Measurements from ENCODE around the gene SIAH3. TPM values are rescaled to one million over a fixed set of nuclear protein-coding genes. Genes with fewer than 3 reads are reported as not detected.
A peak's percentile ranks its signal among the peaks of the same experiment; 100 is the strongest.

Gene SIAH3
- total RNA-seq, 2 experiments from 2014 or later, result 1.3 to 1.6 TPM

GRCh38 chr13:45783346-45784043, 68.1 kb downstream of the SIAH3 start:
- H3K9me3 Mint-ChIP-seq, result no peaks in the 10 kb centered on the region
- no peak for TF ChIP-seq CTCF (IDR thresholded peaks at IDR 0.05)
- Histone ChIP-seq H3K27me3 (ENCODE audit: control insufficient read depth in 1 of 2, insufficient read depth in 2 of 2, low read length in 2 of 2) (no peaks in the 10 kb centered on the region), H3K4me1 (ENCODE audit: insufficient read depth, low read length) (no peaks in the 10 kb centered on the region), H3K9me3 (ENCODE audit: control insufficient read depth in 1 of 2, insufficient read depth in 1 of 2, low read length in 2 of 2) (peaks cover 0 to 9% of the 10 kb centered on the region in 2 experiments), H3K27ac (ENCODE audit: low read depth in 1 of 2, low read length in 2 of 2) (no peak overlapping the region), H3K4me3 (ENCODE audit: low read length) (no peak overlapping the region), H3K36me3 (ENCODE audit: insufficient read depth, low read length) (no peaks in the 10 kb centered on the region)
- H3K27me3 Mint-ChIP-seq, result no peaks in the 10 kb centered on the region
- intact Hi-C loops (cut with DNase I, micrococcal nuclease), result no loop called here
- ATAC-seq (ENCODE audit: poor library complexity), result no peak
- CTCF ChIA-PET, result no interaction called here
- DNase-seq, result peak in 1 of 14 experiments; percentile 14
- H3K4me3 Mint-ChIP-seq, result no peak overlapping the region
- peaks cover 34% of the 10 kb centered on the region for H3K4me1 Mint-ChIP-seq (ENCODE audit: low read depth)
- no peaks in the 10 kb centered on the region for H3K36me3 Mint-ChIP-seq (ENCODE audit: low read depth)
- POLR2A ChIA-PET, result no interaction called here
- no peak overlapping the region for H3K27ac Mint-ChIP-seq

- Mint-ChIP-seq H3K4me3 (peak overlapping the region; percentile 26), H3K36me3 (ENCODE audit: low read depth) (no peaks in the 10 kb centered on the region), H3K4me1 (ENCODE audit: low read depth) (peaks cover 34% of the 10 kb centered on the region), H3K27ac (peak overlapping the region; percentile 48), H3K9me3 (no peaks in the 10 kb centered on the region), H3K27me3 (no peaks in the 10 kb centered on the region)
- Histone ChIP-seq H3K36me3 (ENCODE audit: insufficient read depth, low read length) (no peaks in the 10 kb centered on the region), H3K9me3 (ENCODE audit: control insufficient read depth in 1 of 2, insufficient read depth in 1 of 2, low read length in 2 of 2) (peaks cover 0 to 9% of the 10 kb centered on the region in 2 experiments), H3K4me3 (ENCODE audit: low read length) (no peak overlapping the region), H3K4me1 (ENCODE audit: insufficient read depth, low read length) (no peaks in the 10 kb centered on the region), H3K27me3 (ENCODE audit: control insufficient read depth in 1 of 2, insufficient read depth in 2 of 2, low read length in 2 of 2) (no peaks in the 10 kb centered on the region), H3K27ac (ENCODE audit: low read depth in 1 of 2, low read length in 2 of 2) (no peak overlapping the region)
- intact Hi-C loops (cut with DNase I, micrococcal nuclease), result no loop called here
- ChIA-PET CTCF (no interaction called here), POLR2A (no interaction called here)
- ATAC-seq (ENCODE audit: poor library complexity), result no peak
- no peak for TF ChIP-seq CTCF (IDR thresholded peaks at IDR 0.05)
- no peak for DNase-seq
These were observed 69.1 kb downstream of the SIAH3 start for GRCh38 chr13:45782327-45783045.

- peak; percentile 55 for ATAC-seq (ENCODE audit: poor library complexity)
- Mint-ChIP-seq H3K36me3 (ENCODE audit: low read depth) (no peaks in the 10 kb centered on the region), H3K27ac (peak overlapping the region; percentile 48), H3K27me3 (no peaks in the 10 kb centered on the region), H3K4me3 (peak overlapping the region; percentile 26), H3K4me1 (ENCODE audit: low read depth) (peaks cover 28% of the 10 kb centered on the region), H3K9me3 (no peaks in the 10 kb centered on the region)
- Histone ChIP-seq H3K4me3 (ENCODE audit: low read length) (no peak overlapping the region), H3K36me3 (ENCODE audit: insufficient read depth, low read length) (no peaks in the 10 kb centered on the region), H3K4me1 (ENCODE audit: insufficient read depth, low read length) (no peaks in the 10 kb centered on the region), H3K27me3 (ENCODE audit: control insufficient read depth in 1 of 2, insufficient read depth in 2 of 2, low read length in 2 of 2) (no peaks in the 10 kb centered on the region), H3K27ac (ENCODE audit: low read depth in 1 of 2, low read length in 2 of 2) (no peak overlapping the region), H3K9me3 (ENCODE audit: control insufficient read depth in 1 of 2, insufficient read depth in 1 of 2, low read length in 2 of 2) (peaks cover 0 to 9% of the 10 kb centered on the region in 2 experiments)
- POLR2A ChIA-PET, result interaction anchor here (1.3 kb wide), 1 partner anchor 61 kb away, joined by 4 read pairs; no protein-coding TSS in a partner anchor
- CTCF ChIA-PET, result no interaction called here
- no peak for DNase-seq
- intact Hi-C loops (cut with DNase I, micrococcal nuclease), result no loop called here
- TF ChIP-seq CTCF (IDR thresholded peaks at IDR 0.05), result no peak
These were observed 69.8 kb downstream of the SIAH3 start for GRCh38 chr13:45781553-45782326.

Measured in CD4-positive, alpha-beta T cell (primary cell).